GM21723 (cell line): Measurements from ENCODE around the gene HYAL3.
"Not testable (repeated sequence)": the region's sequence is repeated elsewhere in the genome, so short reads cannot be mapped to it uniquely, and the experiment has no call there.

ENCODE experiments used
- ATAC-seq: cut with Tn5 transposase; IDR thresholded peaks from one replicate; pipeline ENCODE4 v1.9.1; 2021; ENCODE audit warnings: mild to moderate bottlenecking, moderate library complexity; ENCODE audit not compliant: unreplicated experiment

Gene HYAL3

DNA sequence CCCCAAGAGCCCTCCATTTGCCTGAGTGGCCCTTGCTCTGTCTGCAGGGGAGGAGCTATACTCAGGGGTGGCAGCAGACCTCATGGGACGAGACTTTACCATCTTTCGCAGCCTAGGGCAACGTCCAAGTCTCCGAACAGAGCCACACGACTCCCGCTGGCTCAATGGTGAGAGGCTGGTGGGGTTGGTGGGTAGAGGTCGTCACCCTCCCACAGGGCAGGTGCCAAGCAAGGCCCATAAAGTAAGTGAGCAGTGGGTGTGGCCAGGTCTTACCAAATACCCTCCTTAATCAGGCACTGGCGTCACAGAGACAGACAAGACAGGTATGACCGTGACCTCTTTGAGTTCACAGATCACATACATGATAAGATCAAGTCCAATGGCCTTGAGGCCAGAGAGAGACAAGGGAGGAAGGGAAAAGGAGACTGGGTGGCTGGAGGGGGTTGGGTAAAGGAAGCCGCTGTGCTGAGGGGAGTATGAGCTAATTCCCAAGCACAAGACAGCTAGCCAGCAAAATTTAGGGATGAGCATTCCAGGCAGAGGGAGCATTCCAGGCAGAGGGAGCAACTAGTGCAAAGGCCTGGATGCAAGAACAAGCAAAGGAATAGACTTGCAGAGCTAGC, 27.8 kb downstream of the HYAL3 start:
- no peak for ATAC-seq

DNA sequence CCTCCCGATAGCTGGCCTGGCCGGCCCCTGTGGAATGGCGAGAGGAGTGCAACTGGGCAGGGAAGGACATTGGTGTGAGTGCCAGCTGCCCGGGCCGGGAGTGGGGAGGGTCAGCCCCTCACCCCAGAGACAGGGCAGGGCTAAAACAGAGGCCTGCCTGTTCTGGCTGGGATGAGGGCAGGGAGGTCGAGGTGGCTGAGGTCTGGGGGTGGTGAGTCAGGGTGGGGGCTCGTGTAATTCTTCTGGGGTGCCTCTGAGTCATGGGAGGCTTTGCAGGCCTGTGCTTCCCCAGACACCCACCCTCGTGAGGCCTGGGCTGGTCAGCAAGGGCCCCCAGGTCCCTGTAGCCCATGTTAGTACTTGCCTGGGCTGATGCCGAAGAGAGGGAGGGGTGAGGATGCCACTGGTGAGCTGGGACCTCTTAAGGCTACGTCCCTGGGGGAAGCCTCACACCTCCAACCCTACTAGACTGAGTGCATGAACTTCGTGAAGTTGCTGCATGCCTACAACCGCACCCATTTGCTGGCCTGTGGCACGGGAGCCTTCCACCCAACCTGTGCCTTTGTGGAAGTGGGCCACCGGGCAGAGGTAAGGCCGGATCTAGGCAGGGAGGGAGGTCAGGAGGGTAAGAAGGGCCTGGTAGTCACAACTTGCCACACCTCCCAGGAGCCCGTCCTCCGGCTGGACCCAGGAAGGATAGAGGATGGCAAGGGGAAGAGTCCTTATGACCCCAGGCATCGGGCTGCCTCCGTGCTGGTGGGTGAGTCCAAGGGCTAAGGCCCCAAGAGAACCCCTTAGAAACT, 28.6 kb downstream of the HYAL3 start:
- no peak for ATAC-seq

DNA sequence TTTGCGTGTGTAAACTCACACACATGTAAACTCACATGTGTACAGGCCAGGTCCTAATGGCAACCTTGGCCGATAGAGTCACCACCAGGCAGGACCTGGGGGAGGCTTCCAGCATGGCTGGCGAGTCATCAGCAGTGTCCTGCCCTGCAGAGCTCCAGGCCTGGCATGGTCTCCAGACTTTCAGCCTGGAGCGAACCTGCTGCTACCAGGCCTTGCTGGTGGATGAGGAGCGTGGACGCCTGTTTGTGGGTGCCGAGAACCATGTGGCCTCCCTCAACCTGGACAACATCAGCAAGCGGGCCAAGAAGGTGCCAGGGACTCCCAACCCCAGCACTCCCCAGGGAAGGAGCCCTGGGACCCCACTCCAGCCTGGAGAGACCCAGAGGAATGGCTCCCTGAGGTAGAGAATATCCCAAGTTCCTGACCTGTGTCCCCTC, 29.2 kb downstream of the HYAL3 start:
- ATAC-seq: no peak

DNA sequence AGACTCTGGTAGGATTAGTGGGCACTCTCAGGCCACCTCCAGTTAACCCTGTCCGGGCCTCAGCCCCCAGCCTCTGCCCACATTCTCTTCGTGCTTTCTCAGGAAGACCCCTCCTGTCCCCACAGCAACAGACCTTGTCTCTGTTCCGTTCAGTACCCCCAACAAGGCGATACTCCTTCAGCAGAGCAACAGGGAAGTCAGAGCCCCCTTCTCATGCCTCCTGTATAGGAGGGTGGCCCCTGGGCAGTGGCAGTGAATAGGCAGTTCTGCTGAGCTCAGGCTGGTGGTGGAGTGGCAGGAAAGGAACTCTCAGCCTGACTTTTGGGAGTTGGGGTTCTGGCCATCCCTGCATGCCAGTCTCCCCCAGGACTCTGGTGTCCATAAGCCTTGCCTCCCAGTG, 29.7 kb downstream of the HYAL3 start:
- ATAC-seq: no peak

DNA sequence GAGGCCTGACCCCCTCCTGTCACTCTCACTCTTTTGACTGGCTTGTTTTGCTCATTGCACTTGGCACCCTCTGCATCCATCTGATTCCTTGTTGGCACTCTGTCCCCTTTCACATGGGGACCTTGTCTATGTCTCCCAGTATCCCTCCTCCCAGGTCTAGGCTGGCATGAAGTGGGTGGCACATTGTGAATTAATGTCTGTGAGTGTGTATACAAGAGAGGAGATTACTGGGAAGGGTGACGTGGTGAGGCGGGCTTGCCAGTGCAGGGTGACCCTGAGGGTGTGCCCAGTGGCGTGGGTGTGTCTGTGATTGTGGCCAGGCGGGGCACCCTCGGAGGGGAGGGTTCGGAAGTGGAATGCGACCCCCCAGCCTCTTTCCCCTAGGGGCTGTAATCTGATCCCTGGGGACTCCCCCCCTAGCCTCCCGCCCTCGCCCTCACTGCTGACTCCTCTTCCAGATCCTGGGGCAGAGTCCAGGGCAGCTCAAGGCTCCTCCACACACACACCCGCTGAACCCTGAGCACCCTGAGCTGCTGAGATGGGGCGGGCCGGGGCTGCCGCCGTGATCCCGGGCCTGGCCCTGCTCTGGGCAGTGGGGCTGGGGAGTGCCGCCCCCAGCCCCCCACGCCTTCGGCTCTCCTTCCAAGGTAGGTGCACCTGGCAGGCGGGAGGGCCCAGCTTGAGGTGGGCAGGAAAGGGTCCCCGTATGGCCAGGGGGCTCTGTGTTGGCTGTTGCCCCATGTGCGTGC, 30.3 kb downstream of the HYAL3 start, which contains the start of gene SEMA3B:
Gene SEMA3B, plus strand, starts transcription at position 445 of the 749 bp plus-strand sequence. Its CDS starts 94 bp downstream, at position 539.
- ATAC-seq: no peak

DNA sequence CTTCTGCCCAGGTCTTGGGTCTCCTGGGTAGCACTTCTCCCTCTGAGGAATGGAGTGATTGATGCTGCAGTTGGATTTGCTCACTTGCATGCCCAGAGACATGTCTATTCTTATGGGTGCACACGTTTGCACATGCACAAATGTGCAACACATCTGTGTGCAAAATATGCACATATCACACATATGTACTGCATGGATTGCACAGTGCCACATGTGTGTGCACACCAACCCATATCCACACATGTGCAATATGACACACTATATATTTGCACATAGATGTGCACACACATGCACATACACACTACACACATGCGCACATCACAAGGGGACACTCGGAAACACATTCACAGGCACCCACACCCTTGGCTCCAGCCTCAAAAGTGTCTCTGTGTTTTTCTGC, 30.9 kb downstream of the HYAL3 start:
- no peak for ATAC-seq

DNA sequence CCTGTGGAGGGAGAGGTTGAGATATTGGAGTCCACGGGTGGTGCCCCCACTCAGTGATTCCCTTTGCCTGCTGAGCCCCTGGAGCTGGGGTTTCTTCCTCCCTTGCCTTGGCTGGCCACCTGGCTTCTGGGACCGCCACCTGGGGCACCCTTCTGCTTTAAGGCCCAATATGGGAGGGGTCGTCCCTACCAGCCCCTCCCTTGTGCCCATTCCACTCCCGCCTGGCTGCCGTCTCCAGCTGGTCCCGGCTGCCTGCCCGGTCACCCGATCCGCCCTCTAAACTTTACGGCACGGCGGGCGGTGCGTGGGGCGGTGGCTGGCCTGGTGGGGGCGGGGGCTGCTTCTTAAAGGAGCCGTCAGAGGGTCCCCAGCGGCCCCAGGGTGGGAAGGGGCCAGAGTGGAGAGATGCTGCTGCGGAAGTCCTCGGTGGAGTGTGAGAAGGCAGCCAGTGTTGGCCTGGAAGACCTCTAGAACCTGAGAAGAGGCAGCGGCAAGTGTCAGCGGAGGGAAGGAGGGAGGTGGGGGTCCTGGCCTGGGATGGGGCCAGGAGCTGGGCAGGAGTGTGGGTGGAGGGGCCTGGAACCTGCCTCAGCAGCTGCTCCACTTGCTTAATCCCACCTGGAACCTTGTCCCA, 31.8 kb downstream of the HYAL3 start:
- no peak for ATAC-seq

DNA sequence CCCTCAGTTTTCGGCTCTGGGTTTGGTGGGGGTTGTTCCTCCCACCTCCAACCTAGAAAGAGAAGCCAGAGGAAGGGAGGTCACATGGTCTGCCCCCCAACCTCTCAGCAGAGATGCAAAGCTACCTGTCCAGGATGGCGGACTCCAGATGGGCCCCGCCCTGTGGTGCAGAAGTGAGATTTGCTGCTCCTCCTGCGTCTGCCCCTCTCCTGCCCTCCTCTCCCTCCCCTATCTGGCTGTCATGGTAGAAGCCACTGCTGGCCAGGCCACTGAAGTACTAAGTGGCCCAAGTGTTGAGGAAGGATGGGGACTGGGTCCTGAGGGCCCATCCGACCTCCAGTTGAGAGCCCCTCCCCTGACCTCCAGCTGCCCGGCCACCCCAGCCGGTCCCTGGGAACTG, 32.4 kb downstream of the HYAL3 start:
- ATAC-seq: no peak

DNA sequence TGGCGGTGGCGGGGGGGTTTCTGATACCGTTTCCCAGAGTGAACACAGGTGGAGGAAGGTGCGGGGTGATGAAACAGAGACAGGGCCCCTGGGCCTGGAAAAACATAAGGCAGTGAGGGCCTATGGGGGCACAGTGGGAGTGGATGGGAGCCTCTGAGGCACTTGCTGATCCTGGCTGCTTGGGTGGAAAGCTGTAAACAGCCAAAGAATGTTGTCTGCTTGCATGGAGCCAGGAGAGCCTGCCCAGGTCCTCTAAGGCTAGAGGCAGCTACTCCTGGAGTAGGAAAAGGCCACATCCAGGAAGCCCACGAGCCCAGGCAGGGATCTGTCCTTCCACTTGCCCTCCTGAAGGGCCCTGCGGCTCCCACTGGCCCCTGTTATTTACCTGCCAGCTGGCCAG, 33.2 kb downstream of the HYAL3 start:
- ATAC-seq: no peak

DNA sequence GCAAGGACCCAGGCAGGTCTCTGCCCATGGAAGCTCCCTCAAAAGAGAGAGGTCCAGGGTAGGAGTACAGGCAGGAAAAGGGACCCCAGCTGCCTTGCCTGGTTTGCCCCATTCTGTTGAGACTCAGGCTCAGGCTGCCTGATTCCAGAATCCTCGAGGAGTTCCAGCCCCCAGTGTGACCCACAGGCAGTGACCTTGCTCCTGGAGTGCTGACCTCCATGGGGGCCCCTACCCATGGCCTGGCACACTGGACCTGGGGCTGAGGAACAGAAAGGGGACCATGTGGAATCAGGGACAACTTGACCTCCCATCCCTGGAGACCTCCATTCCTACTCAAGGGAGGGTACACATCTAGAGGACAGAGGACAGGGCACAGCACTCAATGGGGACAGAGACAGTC, 33.6 kb downstream of the HYAL3 start:
- ATAC-seq: no peak

DNA sequence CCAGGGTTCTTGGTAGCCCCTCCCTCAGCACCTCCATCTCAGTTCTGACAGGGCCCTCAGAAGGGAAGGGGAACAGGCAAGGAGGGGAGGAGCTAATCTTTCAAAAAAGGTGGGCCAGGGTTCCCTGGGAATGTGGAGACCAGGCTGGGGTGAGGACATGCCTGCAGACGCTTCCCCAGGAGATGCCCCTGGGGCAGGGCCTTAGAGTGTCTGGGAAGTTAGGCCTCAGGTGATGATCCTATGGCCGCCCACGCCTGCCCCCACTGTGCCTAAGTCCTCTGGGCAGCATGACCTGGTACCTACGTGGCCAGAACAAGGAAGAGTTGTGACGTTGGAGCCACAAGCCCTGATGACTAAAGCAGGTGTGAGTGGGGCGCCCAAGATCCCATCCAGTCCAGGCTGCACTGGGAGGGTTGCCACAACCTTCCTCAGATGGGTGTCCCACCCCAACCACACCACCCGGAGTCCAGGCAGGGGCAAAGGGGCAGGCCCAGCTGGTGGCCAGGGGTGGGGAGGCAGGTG, 34.2 kb downstream of the HYAL3 start:
- ATAC-seq: no peak

DNA sequence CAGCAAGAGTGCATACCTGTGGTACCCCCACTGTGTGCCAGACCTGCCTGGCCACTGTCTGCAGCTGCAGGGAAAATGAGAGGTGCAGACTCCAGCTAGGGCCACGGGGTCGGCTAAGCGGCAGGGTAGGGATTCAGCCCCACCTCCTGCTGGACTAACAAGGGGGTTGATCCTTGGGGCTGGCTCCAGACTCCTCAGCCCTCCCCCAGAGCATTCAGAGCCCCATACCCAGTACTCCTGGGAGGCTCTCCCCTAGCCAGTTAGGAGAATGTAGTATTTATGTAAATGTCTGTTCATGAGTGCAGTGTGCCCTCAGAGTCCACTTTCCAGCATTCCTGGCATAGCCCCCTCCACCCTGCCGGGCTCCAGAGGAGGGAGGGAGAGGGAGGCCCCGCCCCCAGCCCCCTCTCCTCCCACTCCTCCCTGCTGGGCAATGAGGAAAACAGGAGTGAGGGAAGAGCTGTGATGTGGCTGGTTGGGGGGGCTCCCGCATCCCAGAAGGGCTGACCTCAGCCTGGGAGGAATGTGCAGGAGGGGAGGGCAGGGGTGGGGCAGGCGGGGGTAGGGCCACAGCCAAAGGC, 34.7 kb downstream of the HYAL3 start:
- no peak for ATAC-seq

DNA sequence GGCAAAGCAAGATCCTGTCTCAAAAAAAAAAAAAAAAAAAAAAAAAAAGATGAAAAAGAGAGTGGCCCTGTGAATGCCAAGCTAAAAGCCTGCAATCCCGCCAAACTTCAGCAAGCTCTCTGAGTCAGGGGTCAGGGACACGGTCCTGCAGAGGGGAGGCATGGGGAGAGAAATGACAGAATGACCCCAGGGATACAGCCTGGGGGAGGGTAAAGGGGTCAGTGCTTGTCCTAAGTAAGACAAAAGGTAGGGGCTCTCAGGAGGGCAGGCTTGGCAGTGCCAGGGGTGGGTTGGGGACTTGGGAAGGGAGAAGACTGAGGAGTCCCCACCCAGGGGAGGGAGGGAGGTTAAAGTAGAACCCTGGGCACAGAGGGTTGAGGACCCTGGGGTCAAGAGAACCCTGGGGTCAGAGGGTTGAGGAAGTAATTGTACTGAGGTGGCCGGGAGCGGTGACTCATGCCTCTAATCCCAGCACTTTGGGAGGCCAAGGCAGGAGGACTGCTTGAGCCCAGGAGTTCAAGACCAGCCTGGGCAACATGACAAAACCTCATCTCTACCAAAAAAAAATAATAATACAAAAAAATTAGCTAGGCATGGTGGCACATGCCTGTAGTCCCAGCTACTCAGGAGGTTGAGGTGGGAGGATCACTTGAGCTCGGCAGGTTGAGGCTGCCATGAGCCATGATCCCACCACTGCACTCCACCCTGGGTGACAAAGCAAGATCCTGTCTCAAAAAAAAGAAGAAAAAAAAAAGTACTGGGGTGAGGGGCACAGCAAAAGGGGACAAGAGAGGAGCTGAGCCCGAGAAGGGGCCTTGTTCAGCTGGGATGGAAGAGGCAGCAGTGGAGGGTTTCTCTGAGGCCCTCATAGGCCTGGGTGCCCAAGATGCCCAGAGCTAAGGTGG, 35.5 kb downstream of the HYAL3 start:
- ATAC-seq: no peak

DNA sequence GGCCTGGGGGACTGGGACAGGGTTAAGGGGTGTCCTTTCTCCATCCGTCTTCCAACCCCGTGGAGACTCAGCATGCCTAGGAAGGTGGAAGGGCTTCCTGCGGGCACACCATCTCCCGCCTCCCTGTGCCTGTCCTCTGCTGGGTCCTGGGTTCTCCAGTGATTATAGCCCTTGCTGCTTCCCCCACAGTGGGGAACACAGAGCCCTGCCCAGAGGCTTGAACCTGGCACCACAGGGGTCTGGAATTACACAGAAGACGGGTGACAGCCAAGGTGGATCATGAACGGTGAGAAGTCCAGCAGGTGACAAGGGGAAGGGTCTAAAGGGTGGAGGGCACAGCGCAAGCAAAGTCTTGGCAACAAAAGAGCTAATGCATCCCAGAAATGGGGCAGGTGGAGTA, 36.4 kb downstream of the HYAL3 start:
- no peak for ATAC-seq

DNA sequence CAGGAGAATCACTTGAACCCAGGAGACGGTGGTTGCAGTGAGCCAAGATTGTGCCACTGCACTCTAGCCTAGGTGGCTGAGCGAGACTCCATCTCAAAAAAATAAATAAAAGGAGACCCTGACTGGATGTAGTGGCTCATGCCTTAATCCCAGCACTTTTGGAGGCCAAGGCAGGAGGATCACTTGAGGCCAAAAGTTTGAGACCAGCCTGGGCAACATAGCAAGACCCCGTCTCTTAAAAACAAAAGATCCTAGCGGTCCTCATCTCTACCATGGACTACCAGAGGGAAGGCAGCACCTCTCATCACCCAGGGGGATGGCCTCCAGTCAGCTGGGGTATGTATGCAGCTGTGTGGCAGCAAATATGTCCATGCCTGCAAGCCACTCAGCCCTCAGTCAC, 37.0 kb downstream of the HYAL3 start:
- not testable (repeated sequence) for ATAC-seq

DNA sequence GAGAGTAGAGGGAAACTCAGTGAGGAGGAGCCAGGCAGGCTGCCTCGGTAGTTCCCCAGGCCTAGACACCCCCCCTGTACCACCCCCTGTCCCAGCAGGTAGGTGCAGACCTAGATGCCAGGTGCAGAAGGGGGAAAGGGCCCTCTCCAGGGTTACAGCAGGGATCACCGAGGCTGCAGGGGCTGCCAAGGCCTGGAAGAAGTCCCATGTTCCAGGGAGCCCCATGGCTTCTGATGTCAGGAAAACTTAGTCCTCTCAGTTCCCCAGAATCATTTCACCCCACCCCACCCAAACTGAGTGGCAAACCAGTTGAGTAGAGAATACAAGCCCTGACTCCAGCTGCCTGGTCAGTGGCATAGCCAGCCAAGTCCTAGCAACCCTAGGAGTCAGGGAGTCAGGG, 37.7 kb downstream of the HYAL3 start:
- ATAC-seq: no peak

DNA sequence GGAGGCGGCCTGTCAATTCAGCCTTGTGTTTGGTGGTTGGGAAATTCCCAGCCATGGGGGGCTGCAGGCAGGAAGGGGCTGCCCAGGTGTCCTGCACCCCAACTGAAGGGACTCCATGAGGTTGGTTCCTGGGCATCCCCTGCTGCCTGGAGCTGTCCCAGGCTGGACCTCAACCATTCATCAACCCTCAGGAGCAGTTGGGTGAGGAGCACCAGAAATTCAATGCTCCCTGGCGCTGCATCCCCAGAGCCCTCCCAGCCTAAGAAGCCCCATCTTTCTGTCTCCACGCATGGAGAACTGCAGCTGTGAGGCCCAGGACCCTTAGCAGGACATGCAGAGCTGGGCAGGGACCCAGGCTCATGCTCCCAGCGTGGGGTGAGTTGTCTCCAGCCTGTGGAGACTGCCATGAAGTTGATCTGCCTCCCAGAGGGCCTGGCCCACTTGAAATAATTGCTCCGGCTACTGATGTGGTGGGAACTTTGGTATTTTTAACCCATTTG, 38.2 kb downstream of the HYAL3 start:
- ATAC-seq: no peak

DNA sequence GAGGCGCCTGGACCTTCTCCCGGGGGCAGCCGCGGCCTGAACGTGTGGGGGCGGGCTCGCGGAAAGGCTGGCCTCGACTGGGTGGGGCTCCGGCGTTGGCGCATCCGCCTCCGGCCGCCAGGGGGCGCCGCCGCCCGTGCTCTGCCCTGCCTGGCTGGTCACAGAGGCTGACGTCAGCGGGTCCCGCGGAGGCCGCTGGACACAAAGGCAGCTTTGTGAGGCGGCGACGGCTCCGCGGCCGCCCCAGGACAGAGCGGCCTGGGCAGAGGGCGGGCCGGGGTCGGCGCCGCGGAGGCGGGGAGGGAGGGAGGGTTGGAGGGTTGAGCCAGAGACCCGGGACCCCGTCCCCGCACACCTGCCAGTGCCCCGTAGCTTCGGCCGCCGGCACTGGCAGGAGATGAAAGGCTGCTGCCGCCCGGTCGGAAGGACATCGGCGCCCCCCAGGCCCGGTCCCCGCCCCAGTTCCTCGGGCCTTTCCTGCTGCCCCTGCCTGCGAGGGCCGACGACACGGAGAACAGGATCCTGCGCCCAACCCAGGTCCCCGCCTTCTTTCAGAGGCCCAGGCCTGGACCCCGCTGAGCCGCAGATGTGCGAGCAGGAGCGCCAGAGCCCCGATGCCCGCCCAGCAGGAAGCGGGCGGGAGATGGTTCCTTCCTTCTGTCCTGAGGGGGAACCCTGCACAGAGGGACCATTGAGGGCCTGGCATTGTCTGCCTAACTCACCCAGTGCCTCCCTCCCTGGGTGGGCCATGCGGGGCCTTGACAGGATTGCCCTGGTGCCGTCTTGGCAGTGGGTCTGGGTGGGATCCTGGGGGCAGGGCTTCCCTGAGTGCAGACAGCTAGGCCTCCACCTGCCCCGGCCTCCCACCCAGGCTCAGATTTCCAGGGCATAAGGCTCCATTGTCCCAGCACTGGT, 38.9 kb downstream of the HYAL3 start:
- peak; percentile 89 for ATAC-seq
